Vagina (tissue), 2 donors: ENCODE results near the gene PPFIBP2.

Experiments used
- POLR2A ChIP-seq, 2 donors: fragments of 450-650 bp; IDR thresholded peaks; one replicate each; pipeline ENCODE4 v1.6.1; 2017; ENCODE audit warnings: antibody characterized with exemption in 2 of 2, mild to moderate bottlenecking in 2 of 2, moderate library complexity in 2 of 2
- POLR2AphosphoS5 ChIP-seq, 2 donors: sonication (generic); formaldehyde crosslinking; IDR thresholded peaks; one replicate each; pipeline ENCODE4 v1.9.0; 2017; ENCODE audit warnings: antibody characterized with exemption in 2 of 2, mild to moderate bottlenecking in 2 of 2, low read depth in 1 of 2; ENCODE audit not compliant: insufficient read depth in 1 of 2
- TF ChIP-seq, protein P1 (sequence below), 3 experiments: fragments of 450-650 bp in 2 of 3; fragments of 200-600 bp in 1 of 3; sonication (generic) in 1 of 3; IDR thresholded peaks; one replicate each; pipeline ENCODE4 v1.5.1; 2017 to 2019; ENCODE audit warnings: antibody characterized with exemption in 3 of 3, mild to moderate bottlenecking in 2 of 3, moderate library complexity in 2 of 3

DNA sequence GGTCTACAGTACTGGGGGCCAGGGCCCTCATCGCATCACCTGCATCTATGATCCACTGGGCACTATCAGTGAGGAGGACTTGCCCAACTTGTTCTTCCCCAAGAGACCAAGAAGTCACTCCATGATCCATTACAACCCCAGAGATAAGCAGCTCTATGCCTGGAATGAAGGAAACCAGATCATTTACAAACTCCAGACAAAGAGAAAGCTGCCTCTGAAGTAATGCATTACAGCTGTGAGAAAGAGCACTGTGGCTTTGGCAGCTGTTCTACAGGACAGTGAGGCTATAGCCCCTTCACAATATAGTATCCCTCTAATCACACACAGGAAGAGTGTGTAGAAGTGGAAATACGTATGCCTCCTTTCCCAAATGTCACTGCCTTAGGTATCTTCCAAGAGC lies 3.8 kb upstream of the PPFIBP2 start:
- TF ChIP-seq, protein P1, sequence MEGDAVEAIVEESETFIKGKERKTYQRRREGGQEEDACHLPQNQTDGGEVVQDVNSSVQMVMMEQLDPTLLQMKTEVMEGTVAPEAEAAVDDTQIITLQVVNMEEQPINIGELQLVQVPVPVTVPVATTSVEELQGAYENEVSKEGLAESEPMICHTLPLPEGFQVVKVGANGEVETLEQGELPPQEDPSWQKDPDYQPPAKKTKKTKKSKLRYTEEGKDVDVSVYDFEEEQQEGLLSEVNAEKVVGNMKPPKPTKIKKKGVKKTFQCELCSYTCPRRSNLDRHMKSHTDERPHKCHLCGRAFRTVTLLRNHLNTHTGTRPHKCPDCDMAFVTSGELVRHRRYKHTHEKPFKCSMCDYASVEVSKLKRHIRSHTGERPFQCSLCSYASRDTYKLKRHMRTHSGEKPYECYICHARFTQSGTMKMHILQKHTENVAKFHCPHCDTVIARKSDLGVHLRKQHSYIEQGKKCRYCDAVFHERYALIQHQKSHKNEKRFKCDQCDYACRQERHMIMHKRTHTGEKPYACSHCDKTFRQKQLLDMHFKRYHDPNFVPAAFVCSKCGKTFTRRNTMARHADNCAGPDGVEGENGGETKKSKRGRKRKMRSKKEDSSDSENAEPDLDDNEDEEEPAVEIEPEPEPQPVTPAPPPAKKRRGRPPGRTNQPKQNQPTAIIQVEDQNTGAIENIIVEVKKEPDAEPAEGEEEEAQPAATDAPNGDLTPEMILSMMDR (IDR thresholded peaks at IDR 0.05) = no peak
- TF ChIP-seq POLR2AphosphoS5 (IDR thresholded peaks at IDR 0.05; ENCODE audit: insufficient read depth in 1 of 2, low read depth in 1 of 2) (no peak), POLR2A (IDR thresholded peaks at IDR 0.05) (no peak)
